Duodenal mucosa (tissue), 2 donors: ENCODE results near the gene NDUFS6.

Source experiments
- H3K27ac ChIP-seq: one replicate; pipeline ENCODE4 v1.7.0; 2013; ENCODE audit warnings: low read depth, low read length
- H3K27me3 ChIP-seq, 2 donors: one replicate each; pipeline ENCODE4 v1.7.0; 2013; ENCODE audit warnings: low read length in 2 of 2, control low read depth in 1 of 2; ENCODE audit not compliant: insufficient read depth in 2 of 2, control insufficient read depth in 1 of 2
- H3K36me3 ChIP-seq, 2 donors: one replicate each; pipeline ENCODE4 v1.7.0; 2013; ENCODE audit warnings: low read length in 2 of 2, control low read depth in 1 of 2; ENCODE audit not compliant: insufficient read depth in 2 of 2, control insufficient read depth in 1 of 2
- H3K4me1 ChIP-seq, 2 donors: one replicate each; pipeline ENCODE4 v1.7.0; 2013; ENCODE audit warnings: low read length in 2 of 2, control low read depth in 1 of 2; ENCODE audit not compliant: insufficient read depth in 2 of 2, control insufficient read depth in 1 of 2
- H3K4me3 ChIP-seq, 2 donors: one replicate each; pipeline ENCODE4 v1.7.0; 2013; ENCODE audit warnings: low read length in 2 of 2, low read depth in 1 of 2
- H3K9ac ChIP-seq, 2 donors: one replicate each; pipeline ENCODE4 v1.7.0; 2013; ENCODE audit warnings: low read length in 2 of 2, low read depth in 1 of 2
- H3K9me3 ChIP-seq, 2 donors: one replicate each; pipeline ENCODE4 v1.7.0; 2013; ENCODE audit warnings: low read length in 2 of 2, control low read depth in 1 of 2; ENCODE audit not compliant: control insufficient read depth in 1 of 2

The NDUFS6 gene

DNA sequence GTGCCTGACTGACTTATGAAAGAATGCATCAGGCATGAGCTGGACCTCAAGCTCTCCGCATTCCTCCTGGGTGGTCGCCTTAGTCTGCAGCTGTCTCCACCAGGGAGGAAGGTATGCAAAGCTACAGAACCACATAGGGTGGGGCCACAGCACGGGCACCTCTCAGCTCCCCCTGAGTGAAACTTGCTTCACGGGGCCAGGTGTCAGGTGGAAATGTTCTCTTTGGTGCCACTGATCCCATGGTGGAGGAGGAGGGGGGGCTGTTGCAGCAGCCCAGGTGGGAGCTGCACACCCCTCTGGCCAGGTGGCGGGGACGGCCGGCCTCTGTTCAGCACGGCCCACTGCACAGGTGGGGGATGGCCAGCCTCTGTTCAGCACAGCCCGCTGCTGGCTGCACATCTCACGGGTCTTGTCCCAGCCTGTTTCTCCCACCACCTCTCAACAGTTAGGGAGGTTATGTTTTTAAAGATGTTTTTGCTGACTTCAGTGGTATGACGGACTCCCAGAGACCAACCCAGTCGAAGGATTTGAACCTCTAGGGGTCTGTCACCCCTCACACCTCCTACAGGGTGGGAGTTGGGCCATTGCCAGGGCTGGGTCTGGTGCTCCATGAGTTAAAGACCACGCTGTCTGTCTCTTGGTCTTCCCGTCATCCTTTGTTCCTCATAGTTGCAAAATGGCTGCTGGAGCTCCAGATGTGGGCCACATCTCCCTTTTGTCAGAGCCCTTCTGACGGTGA, 35.9 kb upstream of the NDUFS6 start:
- Histone ChIP-seq H3K36me3 (no peaks in the 10 kb centered on the region), H3K9ac (no peak overlapping the region), H3K4me3 (no peak overlapping the region), H3K27ac (no peak overlapping the region), H3K9me3 (no peaks in the 10 kb centered on the region), H3K4me1 (no peaks in the 10 kb centered on the region), H3K27me3 (peaks cover 0 to 11% of the 10 kb centered on the region in 2 donors)

DNA sequence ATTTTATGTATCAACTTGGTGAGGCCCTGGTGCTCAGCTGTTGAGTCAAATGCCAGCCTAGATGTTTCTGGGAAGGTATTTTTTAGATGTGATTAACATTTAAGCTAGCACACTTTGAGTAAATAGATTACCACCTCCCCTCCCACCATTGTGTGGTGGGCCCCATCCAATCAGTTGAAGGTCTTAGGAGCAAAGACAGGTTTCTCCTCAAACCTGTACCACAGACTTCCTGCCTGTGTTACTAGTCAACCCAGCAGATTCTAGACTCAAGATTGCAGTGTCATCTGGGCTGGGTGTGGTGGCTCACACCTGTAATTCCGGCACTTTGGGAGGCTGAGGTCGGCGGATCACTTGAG, 35.3 kb upstream of the NDUFS6 start:
- Histone ChIP-seq H3K4me1 (no peaks in the 10 kb centered on the region), H3K4me3 (no peak overlapping the region), H3K9ac (no peak overlapping the region), H3K27ac (no peak overlapping the region), H3K36me3 (no peaks in the 10 kb centered on the region), H3K27me3 (peaks cover 0 to 11% of the 10 kb centered on the region in 2 donors), H3K9me3 (no peaks in the 10 kb centered on the region)

DNA sequence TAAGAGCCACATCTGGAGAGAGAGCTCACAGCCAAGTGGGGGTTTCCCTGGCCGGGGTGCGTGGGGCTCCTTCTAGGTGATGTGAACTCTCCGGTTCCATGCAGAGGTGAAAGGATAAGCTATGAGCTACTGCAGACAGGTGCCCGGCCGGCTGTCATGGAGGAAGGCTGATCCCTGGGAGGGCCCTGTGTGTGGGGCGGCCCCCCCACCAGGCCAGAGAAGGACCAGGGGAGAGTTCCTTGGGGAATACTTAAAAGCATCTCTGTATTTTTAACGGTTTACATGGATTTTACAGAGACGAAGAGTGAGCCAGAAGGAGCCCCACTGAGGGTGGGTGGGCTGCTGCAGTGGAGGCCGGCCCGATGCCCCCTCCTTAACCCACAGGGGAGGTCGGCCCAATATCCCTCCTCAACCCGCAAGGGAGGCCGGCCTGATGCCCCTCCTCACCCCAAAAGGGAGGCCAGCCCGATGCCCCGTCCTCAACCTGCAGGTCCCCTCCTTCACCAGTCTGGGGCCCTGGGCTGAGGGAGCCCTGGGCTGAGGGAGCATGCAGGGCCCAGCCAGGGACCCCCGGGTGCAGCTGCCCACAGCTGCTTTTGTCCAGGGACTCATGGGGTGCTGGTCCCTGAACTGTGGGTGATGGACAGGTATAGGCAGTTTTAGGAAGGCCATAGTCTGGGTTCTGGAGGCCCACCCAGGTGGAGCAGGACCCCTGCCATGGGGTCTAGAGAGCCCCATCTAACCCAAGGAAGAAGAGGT, 33.5 kb upstream of the NDUFS6 start:
- Histone ChIP-seq H3K36me3 (no peaks in the 10 kb centered on the region), H3K9ac (no peak overlapping the region), H3K27ac (no peak overlapping the region), H3K4me1 (no peaks in the 10 kb centered on the region), H3K4me3 (no peak overlapping the region), H3K27me3 (peaks cover 3 to 11% of the 10 kb centered on the region in 2 donors), H3K9me3 (no peaks in the 10 kb centered on the region)

DNA sequence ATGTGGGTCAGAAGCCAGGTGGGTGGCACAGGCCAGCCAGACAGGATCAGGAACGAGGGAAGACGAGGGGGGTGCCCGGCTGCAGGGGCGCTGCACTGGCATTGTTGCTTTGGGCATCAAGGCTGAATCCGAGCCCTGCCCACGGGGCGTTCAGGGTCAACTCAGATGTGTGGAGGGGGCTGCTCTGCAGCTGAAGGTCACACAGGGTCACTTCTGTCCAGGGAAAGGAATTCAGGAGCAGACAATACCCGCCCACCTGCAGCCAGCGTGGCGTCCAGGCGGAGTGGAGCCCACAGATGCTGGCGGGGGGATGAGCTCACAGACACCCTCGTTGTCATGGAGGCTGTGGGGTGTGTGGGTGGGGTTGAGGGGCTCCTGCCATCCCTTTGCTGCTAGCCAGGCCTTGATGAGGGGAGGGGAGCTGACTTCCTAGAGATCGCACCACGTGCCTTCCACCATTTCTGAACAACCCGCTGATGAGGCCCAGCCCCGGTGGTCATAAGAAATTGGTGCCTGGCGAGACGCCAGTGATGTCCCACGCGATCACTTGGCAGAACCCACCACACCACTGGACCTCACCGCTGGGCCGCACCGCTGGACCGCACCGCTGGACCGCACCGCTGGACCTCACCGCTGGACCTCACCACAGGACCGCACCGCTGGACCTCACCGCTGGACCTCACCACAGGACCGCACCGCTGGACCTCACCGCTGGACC, 32.8 kb upstream of the NDUFS6 start:
- Histone ChIP-seq H3K36me3 (no peaks in the 10 kb centered on the region), H3K4me1 (no peaks in the 10 kb centered on the region), H3K27me3 (peaks cover 3 to 11% of the 10 kb centered on the region in 2 donors), H3K9ac (no peak overlapping the region), H3K9me3 (no peaks in the 10 kb centered on the region), H3K4me3 (no peak overlapping the region), H3K27ac (no peak overlapping the region)

DNA sequence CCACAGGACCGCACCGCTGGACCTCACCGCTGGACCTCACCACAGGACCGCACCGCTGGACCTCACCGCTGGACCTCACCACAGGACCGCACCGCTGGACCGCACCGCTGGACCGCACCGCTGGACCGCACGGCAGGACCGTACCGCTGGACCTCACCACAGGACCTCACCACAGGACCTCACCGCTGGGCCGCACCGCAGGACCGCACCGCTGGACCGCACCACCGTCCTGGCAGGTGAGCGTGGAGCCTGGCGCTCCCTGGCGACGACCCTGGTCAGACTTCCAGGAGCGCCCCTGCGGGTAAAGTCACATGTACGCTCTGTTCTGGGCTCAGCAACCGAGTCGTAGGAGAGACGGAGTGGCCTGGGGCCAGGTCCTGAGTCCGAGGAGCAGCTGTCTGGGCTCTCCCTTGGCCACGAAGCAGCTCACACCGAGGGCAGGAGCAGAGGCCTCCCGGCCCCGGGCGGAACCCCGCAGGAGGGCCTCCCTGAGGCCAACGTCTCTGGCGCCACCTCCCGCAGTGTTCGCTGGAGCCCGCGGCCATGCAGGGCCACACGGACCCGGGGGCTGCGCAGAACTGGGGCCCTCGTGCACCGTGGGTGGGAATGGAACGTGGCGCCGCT, 32.1 kb upstream of the NDUFS6 start:
- H3K27ac ChIP-seq = no peak overlapping the region
- no peaks in the 10 kb centered on the region for H3K4me1 ChIP-seq
- H3K9ac ChIP-seq = no peak overlapping the region
- H3K27me3 ChIP-seq = peaks cover 3 to 11% of the 10 kb centered on the region in 2 donors
- no peaks in the 10 kb centered on the region for H3K36me3 ChIP-seq
- H3K4me3 ChIP-seq = no peak overlapping the region
- no peaks in the 10 kb centered on the region for H3K9me3 ChIP-seq

DNA sequence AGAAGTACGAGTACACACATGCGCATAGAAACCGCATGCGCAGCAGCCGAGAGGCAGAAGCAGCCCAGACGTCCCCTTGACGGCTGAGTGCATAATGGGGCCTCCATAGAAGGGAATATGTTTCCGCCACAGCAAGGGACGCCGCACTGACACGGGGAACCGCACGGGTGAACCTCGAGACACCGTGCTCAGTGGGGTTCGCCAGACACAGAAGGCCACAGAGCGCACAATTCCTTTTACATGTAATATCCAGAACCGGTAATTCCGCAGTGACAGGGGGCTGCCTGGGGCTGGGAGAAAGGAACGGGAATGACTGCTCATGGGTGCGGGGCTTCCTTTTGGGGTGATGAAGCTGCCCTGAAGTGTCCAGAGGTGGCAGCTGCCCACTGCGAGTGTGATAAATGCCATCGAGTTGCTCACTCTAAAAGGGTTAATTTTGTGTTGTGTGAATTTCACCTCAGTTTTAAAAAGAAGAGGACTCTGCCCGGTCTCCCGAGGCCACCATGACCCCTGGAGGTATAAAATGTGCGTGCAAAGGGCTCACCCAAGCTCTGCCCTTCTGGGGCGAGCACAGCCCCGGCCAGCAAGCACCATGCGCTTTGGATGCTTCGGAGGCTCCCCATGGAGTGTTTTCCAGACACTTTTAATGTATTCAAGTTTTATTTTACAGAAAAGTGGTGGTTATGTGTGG, 31.3 kb upstream of the NDUFS6 start:
- no peaks in the 10 kb centered on the region for H3K36me3 ChIP-seq
- no peak overlapping the region for H3K4me3 ChIP-seq
- H3K4me1 ChIP-seq = no peaks in the 10 kb centered on the region
- peaks cover 3 to 11% of the 10 kb centered on the region in 2 donors for H3K27me3 ChIP-seq
- no peaks in the 10 kb centered on the region for H3K9me3 ChIP-seq
- no peak overlapping the region for H3K27ac ChIP-seq
- no peak overlapping the region for H3K9ac ChIP-seq

DNA sequence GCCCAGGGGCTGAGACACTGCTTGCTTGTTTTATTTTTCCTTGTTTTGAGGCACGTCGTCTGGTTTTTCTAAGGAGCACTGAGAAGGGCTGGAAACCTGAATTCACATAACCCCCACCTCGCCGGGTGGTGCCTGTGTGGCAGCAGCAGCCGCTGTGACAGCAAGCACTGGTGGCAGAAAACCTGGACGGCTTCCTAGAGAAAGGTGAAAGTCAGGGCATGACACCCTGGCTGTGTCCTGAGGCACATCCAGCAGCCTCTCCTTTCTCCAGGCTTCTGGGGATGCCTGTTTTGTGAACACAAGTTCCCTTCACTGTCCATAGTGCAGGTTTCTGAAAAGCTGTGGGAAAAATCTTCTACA, 30.8 kb upstream of the NDUFS6 start:
- no peaks in the 10 kb centered on the region for H3K9me3 ChIP-seq
- no peaks in the 10 kb centered on the region for H3K4me1 ChIP-seq
- no peak overlapping the region for H3K4me3 ChIP-seq
- peaks cover 3 to 7% of the 10 kb centered on the region in 2 donors for H3K27me3 ChIP-seq
- no peaks in the 10 kb centered on the region for H3K36me3 ChIP-seq
- H3K27ac ChIP-seq = no peak overlapping the region
- no peak overlapping the region for H3K9ac ChIP-seq

DNA sequence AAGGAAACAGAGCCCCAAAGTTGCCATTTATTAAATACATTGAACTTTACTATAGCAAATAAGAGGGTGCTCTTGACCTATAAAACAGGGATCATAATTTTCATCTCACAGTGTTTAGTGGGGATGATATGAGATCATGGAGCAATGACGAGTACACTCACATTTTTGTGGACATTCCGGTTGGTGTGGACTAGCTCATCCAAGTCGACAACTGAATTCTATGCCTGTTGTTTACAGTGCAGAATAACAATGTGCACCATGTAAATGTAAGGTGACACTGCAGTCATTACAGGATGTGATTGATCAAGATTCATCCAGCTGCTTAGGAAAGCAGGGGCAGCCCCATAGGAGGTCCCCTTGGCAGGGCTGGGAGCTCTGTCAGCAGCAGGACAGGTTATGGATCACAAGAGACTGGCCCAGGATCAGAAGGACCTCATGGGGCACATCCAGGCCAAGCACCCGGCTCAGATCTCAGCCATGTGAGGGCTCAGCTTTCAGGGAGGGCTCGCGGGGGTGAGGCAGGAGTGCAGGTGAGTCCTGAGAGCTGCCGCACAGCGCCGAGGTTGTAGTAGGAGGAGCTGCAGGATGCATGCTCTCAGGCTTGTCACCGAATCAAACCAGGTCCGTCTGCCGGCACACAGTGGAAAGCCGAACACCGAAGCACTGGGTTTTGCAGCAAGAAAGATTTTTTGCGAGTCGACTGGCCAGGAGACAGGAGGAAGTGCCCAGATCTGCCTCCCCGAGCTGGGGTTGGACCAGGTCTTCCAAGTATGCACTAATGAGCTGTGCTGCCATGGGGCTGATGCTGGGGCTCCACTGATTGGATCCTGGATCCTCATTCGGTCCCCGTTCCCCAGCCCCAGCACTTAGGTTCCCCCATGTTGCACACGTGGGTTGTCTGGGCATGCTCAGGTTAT, 29.8 kb upstream of the NDUFS6 start:
- H3K9me3 ChIP-seq = no peaks in the 10 kb centered on the region
- H3K9ac ChIP-seq = no peak overlapping the region
- no peak overlapping the region for H3K4me3 ChIP-seq
- no peak overlapping the region for H3K27ac ChIP-seq
- peaks cover 2 to 3% of the 10 kb centered on the region in 2 donors for H3K27me3 ChIP-seq
- no peaks in the 10 kb centered on the region for H3K36me3 ChIP-seq
- no peaks in the 10 kb centered on the region for H3K4me1 ChIP-seq

DNA sequence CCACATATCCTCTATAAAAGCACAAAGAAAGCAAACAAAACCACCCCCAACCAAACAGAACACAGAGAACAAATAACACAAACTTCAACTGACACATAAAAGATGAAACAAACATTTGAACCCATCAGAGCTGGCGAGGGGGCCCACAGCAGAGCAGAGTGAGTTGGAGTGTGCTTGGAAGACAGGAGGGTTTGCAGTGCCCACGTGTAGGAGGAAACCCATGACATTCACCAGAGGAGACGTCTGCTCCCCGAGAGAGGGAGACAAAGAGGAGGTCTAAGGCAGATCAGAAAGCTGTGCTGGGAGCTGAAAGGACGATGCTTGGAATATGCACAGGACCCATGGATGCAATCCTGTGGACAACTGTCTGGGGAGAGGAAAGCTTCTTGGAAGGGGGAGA, 28.6 kb upstream of the NDUFS6 start:
- Histone ChIP-seq H3K27ac (no peak overlapping the region), H3K4me1 (no peaks in the 10 kb centered on the region), H3K9me3 (no peaks in the 10 kb centered on the region), H3K4me3 (no peak overlapping the region), H3K9ac (no peak overlapping the region), H3K27me3 (peaks cover 0 to 3% of the 10 kb centered on the region in 2 donors), H3K36me3 (no peaks in the 10 kb centered on the region)
